SK-N-DZ (cell line): Measurements from ENCODE around the gene MRPS9.
A peak's percentile ranks its signal among the peaks of the same experiment; 100 is the strongest.

Experiments used
- DNase-seq: peaks from one replicate; pipeline ENCODE4 v3.0.0-alpha.2; 2015; ENCODE audit warnings: low spot score

MRPS9 gene

DNA sequence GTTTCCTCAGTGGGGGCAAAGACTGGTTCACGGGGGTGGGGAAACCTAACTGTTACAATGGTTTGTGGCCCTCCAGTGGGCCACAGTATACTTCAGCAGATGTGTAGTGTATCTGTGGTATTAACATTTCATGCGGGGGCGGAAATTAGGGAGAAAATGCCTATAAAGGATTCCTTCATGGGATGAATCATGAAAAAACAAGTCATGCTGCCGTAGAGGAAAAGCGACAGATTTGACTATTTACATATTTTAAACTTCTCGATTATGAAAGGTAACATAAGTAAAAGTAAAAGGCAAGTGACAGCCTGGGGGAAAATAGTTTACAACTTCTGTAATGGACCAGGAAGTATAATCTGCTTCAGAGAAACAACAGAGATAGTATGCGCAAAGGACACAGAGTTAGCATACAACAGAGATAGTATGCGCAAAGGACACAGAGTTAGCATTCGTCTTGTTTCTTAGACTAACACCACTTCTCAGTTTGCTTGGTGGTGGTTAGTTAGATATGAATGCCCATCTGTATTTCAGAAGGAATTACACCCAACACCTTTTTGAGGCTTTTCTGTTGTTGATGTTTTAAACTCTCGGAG, 41.1 kb downstream of the MRPS9 start:
- no peak for DNase-seq

DNA sequence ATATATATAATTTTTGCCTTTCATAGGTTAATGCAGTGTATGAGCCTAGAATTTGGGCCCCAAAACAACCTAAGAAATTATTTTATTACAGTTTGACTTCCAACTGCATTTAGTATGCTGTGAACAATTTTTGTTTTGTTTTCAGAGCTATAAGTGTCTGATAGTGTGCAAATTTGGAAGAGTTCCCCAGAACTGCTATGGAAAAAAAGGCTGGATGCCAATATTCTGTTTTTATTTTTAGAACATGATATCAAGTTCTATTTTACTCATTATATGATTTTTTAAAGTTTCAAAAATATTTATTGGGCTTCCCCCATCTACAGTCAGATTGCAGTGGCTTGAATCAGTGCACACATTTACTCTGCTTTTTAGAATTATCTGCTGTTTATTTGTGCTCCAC, 42.6 kb downstream of the MRPS9 start:
- no peak for DNase-seq

DNA sequence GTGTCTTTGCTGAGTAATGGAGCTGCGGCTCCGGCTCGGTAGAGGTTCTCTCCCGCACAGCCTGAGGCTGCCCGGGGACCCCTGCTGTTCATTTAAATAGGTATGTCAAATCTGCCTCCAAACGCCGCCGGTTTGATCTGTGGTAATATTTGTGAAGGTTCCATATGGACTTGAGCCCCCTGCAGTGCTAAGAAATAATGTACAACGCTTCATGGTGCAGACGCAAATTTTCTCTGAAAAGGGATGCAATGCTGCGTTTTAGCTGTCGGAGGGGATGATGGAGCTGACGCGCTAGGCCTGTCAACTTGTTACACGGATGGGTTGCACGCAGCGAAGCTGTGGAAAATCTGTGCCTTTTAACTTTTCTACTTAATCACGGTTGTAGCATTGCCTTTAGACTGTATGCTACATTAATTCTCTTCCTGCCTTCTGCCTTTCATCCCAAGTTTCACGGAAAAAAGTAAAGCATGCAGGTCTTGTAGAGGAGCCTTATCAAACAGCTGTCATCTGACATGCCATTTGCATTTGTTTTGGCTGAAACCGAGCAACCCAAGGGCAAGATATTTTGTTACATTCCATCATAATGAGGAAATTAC, 43.2 kb downstream of the MRPS9 start:
- no peak for DNase-seq

DNA sequence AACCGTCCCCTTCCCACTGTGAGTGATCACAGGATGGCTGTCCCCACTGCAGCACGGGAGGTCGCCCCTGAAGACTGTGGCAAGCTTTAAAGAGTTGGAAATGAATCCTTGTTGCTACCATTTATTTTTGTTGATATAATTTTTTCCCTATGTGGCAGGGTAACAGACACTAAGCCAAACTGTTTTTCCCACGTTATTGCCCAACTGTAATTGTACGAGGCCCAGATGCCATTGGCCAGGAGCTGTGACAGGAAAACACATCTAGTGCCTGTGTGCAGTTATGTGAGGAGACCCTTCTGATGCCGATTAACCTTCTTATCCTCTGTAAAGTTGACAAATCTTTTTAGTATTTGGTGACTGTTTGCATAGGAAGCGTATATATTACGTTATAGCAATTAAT, 44.2 kb downstream of the MRPS9 start:
- no peak for DNase-seq

DNA sequence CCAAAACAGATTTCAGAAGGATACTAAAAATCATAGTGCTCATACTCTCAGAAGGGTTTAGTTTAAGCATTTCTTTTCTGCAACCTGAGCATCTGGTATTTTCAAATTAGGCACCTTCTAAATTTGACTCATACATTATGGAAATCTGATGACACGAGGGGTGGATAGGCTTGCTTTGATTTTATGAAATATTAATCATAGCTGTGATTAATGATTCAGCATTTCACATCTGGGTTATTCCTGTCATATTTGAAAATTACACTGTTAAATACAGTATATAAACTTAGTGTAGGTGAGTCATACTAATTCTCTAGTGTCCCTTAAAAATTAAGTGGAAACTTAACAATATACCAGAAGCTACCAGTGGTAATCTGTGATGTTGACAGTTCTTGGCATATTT, 47.7 kb downstream of the MRPS9 start:
- no peak for DNase-seq

DNA sequence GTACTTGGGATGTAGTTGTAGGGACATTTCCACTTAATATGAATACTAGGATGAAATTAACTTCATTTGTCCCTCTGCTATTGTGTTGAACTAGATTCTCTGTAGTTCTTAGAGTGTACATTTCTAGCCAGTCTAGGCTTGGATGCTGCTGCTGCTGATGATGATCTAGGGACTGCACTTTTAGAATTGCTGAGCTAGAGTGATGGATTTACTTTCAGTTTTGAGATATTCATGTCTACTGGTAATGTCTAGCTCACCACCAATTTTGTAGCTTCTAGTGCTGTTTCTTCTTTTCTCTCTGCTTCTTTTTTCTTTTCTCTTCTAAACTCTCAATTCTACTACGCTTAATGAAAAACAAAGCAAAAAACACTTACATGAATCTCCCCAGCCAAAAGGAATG, 49.4 kb downstream of the MRPS9 start:
- DNase-seq, result no peak

DNA sequence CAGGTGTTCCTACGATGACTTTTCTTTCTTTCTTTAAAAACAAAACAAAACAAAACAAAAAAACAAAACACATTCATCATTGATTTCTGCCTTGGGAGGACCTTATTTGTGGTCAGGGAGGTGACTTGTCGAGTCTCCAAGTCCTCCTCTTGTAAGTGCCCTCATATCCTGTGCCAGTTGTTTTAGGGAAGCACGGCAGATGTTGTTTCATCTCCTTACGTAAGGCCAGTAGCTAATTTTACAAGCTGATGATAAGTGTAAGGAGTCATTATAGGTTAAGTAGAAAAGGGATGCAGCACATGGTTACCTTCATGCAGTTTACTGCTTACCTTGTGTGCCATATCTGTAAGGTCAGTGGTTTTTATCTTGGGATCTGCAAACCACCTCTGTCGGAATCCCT, 52.2 kb downstream of the MRPS9 start:
- DNase-seq, result no peak

DNA sequence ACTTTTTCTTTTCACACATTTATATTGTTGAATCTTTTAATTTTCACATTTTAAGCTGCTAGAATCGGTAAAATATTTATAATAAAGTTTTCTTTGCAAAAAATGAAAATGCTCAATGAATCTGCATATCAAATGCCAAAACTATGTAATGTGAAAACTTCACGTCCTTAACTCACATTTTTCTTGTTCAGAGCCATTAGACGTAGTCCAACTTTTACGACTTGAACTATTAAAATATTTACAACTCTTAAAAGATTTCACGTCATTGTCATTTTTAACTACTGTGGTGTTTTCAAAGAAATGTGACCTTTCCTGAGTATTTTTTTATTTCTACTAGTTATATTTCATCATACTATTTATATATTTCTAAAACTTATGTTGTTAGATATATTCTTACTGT, 54.9 kb downstream of the MRPS9 start:
- DNase-seq, result no peak

DNA sequence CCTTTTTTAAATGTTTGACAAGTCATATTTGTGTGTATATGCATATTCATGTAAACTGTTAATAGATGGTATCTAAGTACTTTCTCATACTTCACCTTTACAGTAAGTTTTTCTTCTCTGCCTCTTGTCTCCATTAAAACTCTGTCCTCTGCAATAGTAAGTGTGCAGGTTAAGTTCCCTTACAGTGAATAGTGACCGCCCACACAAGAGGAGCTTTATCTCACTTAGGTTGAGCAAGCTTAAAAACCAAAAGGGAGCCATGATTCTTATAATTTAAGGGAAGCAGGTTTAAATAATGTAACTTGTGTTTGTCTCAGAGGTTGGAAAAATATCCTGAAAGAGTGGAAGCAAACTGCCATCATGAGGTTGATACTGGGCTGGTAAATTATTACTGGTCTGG, 61.3 kb downstream of the MRPS9 start:
- DNase-seq, result no peak

DNA sequence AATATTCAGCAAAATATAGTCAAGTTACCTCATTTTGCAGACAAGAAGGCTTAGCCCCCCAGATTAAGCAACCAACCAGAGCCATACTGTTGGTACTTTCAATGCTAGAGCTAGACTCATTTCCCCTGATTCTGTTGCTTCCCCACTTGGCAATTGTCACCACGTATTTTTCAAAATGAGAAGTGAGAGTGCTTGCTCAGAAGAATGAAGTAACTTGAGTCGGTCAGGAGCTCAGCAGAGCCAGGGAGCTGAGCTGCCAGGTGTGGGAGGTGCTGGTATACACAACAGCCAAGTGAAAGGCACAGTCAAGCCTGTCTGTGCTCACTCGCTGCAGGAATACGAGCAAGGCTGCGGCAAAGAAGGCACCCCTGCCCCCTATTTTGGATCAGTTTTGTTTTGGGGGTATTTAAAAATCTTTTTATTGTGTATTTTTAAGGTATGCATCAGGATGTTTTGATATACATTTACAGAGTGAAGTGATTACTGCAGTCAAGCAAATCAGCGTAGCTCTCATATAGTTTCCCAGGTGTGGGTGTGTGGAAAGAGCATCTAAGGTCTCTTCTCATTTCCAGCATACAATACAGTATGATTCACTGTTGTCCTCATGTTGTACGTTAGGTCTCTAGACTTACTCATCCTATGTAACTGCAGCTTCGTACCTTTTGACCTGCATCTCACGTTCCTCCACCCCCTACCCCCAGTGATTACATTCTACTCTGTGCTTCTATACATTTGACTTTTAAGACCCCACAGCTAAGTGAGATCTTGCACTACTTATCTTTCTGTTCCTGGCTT, 62.4 kb downstream of the MRPS9 start:
- DNase-seq, result no peak

DNA sequence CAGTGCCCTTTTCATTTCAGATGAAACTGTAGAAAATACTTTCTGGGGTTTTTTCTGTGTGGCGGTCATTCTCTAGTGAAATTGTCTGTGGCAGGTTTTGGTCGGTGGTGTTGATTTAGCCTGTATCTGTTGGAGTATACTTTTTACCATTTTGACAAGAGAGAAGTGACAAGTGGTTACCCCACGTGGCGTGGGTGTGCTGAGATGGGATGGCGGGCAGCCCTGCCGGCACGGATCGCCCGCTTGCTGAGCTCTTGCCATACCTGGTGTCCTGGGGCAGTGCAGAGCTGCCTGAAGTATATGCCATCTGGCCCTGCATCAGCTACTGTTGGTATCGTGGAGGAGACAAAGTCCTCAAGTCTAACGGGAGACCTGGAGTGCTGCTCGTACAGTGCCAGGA, 64.1 kb downstream of the MRPS9 start:
- DNase-seq, result no peak

DNA sequence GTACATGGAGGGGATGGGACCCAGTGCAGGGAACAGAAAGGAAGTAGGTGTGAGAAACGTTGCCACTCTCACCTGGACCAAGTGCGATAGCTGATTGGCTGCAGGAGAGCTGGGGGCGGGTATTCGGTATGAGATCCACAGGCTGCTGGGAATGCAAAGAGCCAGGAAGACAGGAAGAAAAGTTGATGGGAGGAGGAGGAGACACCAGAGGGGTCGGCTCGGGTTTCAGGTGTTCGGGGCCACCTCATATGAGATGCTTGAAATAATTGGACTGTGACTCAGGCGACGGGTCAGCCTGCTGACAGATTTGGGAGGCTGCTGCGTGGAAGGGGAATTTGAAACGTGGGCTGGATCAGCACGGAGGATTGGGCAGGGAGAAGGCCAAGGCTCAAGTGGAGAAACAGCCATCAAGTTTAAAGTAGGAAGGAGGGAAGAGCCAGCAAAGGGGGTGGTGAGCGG, 65.1 kb downstream of the MRPS9 start:
- no peak for DNase-seq

DNA sequence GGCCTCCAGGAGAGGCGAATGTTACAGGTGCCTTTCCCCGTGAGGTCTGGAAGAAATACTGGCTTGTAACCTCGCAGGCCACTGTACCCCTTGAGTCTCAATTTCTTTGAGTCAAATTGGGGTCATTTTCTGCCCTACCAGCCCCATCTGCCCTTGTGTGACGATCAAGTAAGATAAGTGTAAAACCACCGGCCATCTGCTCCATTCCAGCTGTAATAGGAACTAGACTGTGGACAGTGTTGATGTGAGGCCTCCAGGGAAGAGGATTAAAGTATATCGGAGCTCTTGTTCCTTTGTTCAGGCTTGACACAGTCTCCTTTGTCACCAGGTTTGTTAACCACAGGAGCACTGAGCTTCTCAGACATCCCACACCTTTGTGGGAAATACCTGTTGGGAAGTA, 65.6 kb downstream of the MRPS9 start:
- DNase-seq, result peak; percentile 26

DNA sequence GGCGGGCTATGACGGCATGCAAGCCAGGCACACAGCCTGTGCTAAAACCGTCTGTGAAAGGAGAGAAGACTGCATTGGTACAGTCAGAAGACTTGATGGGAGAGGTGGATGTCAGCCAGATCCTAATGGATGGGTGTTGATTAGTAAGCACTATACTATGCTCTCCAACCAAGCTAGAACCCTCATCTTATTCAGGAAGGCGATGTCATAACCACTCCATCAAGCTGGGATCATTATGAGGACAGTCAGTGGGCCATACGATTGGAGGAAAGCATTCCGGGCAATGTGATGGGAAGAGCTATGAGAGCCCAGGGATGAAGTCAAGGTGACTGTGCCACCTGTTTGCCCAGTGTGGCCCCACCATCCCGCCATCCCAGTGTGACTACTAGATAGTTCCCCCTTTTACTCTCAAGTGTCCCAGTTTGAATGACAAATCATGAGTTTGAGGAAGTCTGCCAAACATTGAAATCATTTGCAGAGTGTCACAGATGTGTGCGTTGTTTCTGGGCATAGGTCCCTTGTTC, 66.4 kb downstream of the MRPS9 start:
- no peak for DNase-seq

DNA sequence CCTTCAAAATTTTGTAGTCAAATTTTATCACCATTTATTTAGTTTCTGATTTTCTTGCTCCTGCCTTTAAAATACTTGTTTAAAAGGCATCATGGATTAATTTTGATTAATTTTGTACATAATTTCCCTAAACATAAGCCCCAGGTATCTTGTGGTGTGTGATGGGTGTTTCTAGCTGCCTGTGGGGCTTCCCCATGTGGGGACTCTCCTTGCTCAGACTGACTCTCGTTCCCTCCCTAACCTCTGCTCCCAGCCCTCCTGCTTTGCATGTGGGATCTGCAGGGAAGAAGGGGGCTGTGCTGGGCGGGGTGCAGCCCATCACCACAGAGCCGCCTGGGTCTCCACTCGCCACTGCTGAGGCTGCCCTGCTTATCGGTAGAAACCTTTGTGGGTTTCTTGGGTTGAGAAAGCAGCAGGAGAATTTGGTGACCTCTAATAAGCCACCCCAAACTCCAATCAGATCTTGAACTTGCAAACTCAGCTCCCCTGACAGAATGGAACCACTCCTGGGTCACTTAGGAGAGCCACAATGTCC, 72.5 kb downstream of the MRPS9 start:
- no peak for DNase-seq

DNA sequence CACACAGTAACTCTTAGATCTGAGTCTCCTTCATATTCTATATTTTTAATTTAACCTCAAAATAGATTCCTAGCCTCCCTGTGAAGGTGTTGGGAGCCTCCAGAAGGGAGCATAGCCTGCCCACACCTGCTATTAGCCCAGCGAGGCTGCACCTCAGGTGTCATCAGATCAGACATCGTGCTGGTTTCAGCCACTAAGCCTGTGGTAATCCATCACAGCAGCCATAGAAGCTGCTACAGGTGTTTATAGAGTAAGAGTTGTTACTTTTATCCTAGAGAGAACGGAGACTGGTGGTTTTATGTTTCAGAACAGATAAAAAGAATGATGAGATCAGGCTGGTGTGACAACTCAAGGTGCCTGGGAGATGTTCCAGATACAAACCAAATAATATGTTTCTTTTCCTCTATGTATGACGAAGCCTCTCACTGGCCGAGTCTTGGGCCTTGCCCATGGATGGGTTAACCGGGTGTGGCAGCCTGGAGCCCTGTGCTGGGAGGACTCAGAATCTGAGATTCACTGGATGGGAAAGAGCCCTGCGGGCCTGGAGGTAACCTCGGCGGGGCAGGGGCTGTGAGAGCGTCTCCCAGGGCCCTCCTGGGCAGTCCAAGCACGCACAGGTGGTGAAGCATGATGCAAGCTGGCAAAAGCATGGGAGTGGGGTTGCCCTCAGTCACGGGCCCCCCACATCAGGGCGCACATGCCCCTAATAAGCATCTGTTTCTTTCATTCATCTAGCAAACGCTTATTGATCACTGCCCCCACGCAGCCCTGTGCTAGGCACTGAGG, 73.7 kb downstream of the MRPS9 start:
- DNase-seq, result no peak

DNA sequence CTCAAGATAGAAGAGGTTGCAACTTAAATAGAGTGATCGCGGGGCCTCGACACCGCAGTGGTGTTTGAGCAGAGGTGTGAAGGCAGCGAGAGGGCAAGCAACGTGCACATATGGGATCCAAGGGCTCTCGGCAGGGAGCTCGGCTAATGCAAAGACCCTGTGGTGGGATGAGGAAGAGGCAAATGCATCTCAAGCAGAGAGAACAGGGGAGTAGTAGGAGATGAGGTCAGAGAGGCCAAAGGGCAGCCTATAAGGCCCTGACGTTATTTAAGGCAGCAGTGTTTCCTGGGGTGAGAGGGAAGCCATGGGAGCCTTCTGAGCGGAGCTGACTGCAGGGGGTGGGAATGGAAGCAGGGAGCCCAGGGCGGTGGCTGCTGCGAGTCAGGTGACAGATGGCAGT, 74.5 kb downstream of the MRPS9 start:
- no peak for DNase-seq

DNA sequence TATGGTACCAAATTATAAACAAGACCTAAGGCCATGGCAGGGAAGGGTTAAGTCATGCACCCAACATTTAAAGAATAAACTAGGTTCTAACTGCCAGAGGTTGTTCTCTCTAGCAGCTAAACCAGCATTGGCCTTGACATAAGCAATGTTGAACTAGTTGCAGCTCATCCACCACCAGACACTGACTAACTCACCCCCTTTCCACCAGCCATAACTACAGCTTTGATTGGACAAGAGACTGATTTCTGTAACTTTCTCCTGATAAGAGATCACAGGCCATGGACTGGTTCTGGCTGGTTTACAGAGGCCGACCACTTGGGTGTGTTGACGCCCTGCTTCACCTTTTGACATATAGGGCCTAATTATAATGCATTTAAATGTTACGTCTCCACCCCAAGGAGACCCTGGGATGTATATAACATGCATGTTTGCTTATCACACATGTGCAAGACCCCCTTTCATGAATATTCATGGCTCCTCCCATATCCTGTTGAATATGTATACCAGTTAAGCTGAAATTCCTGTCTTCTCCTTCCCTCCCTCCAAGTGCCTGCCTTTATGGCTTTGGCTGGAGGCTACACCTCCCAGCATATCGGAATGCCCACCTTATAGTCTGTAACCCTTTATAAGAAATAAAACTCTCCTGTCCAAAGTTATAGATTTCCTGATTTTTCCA, 75.9 kb downstream of the MRPS9 start:
- DNase-seq, result no peak

DNA sequence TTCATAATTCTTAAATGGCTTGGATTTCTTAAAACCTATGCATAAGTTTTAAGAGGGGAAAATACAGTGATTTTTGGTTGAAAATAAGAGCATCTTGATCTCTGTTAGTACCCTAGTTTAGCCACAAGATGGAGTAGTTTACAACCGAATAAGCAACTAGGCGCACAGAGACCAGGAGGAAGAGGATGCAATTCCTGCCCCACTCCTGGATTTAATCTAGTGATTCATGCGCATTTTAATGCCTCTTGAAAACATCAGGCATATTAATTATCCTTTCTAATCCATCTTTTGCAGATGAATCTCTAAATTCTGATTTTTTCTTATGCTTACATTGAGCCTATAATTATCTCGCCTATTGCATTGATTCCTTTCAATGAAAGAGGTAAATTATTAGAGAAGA, 76.7 kb downstream of the MRPS9 start:
- peak; percentile 73 for DNase-seq

DNA sequence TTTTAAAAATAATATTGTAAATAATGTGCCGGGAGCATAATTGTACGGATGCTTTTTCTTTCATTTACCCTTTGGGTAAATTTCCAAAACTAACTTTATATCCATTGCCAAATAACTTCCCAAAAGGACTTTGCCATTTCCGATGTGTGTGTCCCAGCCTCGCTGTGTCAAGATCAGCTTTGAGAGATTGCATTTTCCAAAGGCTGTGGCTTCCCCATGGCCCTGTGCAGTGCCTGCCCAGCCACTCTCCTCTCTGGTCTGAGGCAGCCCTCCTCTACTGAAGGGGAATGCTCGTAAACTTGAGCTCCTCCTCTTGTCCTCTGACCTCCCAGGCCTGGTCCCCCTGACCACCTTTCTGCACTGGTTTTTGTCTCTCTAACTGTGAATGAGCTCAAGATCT, 78.5 kb downstream of the MRPS9 start:
- DNase-seq, result no peak

DNA sequence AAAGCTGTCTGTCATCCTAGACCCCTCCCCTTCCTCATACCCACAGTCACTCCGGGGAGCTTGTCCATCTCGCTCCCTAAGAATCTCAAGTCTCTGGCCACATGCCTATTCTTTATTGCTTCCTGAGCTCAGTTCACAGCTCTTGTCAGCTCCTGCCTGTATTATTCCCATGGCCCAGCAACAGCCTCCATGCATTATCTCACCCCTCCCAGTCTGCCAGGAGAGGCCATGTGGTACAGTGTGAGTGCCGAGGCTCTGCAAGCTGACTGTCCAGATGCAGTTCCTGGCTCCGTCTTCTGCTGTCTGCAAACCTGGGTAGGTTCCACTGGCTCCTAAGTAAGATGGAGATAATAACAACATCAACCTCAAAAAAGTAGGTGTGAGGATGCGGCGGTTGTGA, 79.7 kb downstream of the MRPS9 start:
- DNase-seq, result no peak
